GM19238 (cell line): ENCODE measurements around the gene PLEKHA6.

Source experiments
- DNase-seq: peaks from one replicate; pipeline ENCODE4 v3.0.0; 2011; ENCODE audit warnings: low spot score; ENCODE audit not compliant: insufficient read length

PLEKHA6 gene

GRCh38 chr1:204355913-204356312 lies 3.8 kb downstream of the PLEKHA6 start:
- no peak for DNase-seq

- DNase-seq = no peak
Observed at GRCh38 chr1:204354579-204354978, 5.2 kb downstream of the PLEKHA6 start.

GRCh38 chr1:204353213-204353910 lies 6.4 kb downstream of the PLEKHA6 start:
- DNase-seq = no peak

- DNase-seq = no peak
Observed at GRCh38 chr1:204350857-204351573, 8.7 kb downstream of the PLEKHA6 start.

GRCh38 chr1:204350312-204350711 lies 9.4 kb downstream of the PLEKHA6 start:
- no peak for DNase-seq

GRCh38 chr1:204349602-204350001 lies 10.1 kb downstream of the PLEKHA6 start:
- no peak for DNase-seq

GRCh38 chr1:204348722-204349121 lies 11.0 kb downstream of the PLEKHA6 start:
- DNase-seq = no peak

GRCh38 chr1:204348242-204348641 lies 11.5 kb downstream of the PLEKHA6 start:
- DNase-seq = no peak

- DNase-seq = no peak
Observed at GRCh38 chr1:204345941-204346645, 13.6 kb downstream of the PLEKHA6 start.

- DNase-seq = no peak
Observed at GRCh38 chr1:204345438-204345841, 14.3 kb downstream of the PLEKHA6 start.

- DNase-seq = no peak
Observed at GRCh38 chr1:204344665-204345355, 14.9 kb downstream of the PLEKHA6 start.

GRCh38 chr1:204343802-204344201 lies 15.9 kb downstream of the PLEKHA6 start:
- no peak for DNase-seq

- DNase-seq = no peak
Observed at GRCh38 chr1:204343247-204343646, 16.5 kb downstream of the PLEKHA6 start.

GRCh38 chr1:204342310-204342709 lies 17.4 kb downstream of the PLEKHA6 start:
- no peak for DNase-seq

- DNase-seq = no peak
Observed at GRCh38 chr1:204341380-204341779, 18.3 kb downstream of the PLEKHA6 start.

- DNase-seq = no peak
Observed at GRCh38 chr1:204340081-204340889, 19.4 kb downstream of the PLEKHA6 start.

- DNase-seq = no peak
Observed at GRCh38 chr1:204339541-204339940, 20.2 kb downstream of the PLEKHA6 start.

- DNase-seq = no peak
Observed at GRCh38 chr1:204338997-204339396, 20.7 kb downstream of the PLEKHA6 start.

GRCh38 chr1:204338360-204338759 lies 21.4 kb downstream of the PLEKHA6 start:
- DNase-seq = no peak

GRCh38 chr1:204337583-204337982 lies 22.1 kb downstream of the PLEKHA6 start:
- no peak for DNase-seq

GRCh38 chr1:204337036-204337429 lies 22.7 kb downstream of the PLEKHA6 start:
- no peak for DNase-seq
